IMR-90 (cell line): ENCODE data around the gene FAM76B. TPM values are rescaled to one million over a fixed set of nuclear protein-coding genes. Genes with fewer than 3 reads are reported as not detected.

Experiments used
- ATAC-seq: fragments of 200-7000 bp; cut with Tn5 transposase; 2 replicates; pipeline ENCODE4 v1.9.1; 2020; ENCODE audit warnings: low read depth, mild to moderate bottlenecking, moderate library complexity
- BruUV-seq: library from RNA; stranded (reverse); fragments of 400-500 nt; replicated peaks from 2 replicates; lab custom pipeline; 2021; lab: Mats Ljungman, UMichigan
- CTCF ChIA-PET: fragments of 300-600 bp; formaldehyde crosslinking; extraction: SDS; loops from one replicate; lab custom pipeline; 2021; ENCODE audit warnings: antibody characterized with exemption; lab: Yijun Ruan, JAX
- POLR2A ChIA-PET: fragments of 300-600 bp; sonication (Branson Sonifier 250); formaldehyde crosslinking; loops from one replicate; lab custom pipeline; 2022; ENCODE audit warnings: antibody characterized with exemption; ENCODE audit not compliant: unreplicated experiment; lab: Charles Lee
- DNase-seq: peaks from one replicate; pipeline ENCODE4 v3.0.0; 2013
- H2AFZ ChIP-seq: replicated peaks from 2 replicates; pipeline ENCODE3; 2013; ENCODE audit warnings: low read length, mild to moderate bottlenecking; ENCODE audit not compliant: poor library complexity
- H2AK5ac ChIP-seq: 2 replicates; pipeline ENCODE4 v1.6.1; 2013; ENCODE audit warnings: low read depth, low read length, inconsistent platforms
- H2AK9ac ChIP-seq: replicated peaks from 2 replicates; pipeline ENCODE3; 2013; ENCODE audit warnings: mild to moderate bottlenecking, low read depth, low read length, moderate library complexity; ENCODE audit not compliant: poor library complexity
- H2BK120ac ChIP-seq: 2 replicates; pipeline ENCODE4 v1.6.1; 2013; ENCODE audit warnings: low read depth, low read length, inconsistent platforms
- H2BK15ac ChIP-seq: 3 replicates; pipeline ENCODE4 v1.6.1; 2013; ENCODE audit warnings: low read depth, low read length, inconsistent platforms
- H2BK20ac ChIP-seq: 2 replicates; pipeline ENCODE4 v1.6.1; 2013; ENCODE audit warnings: low read depth, mild to moderate bottlenecking, inconsistent platforms, low read length, moderate library complexity
- H2BK5ac ChIP-seq: 2 replicates; pipeline ENCODE4 v1.6.1; 2013; ENCODE audit warnings: mild to moderate bottlenecking, low read depth, low read length, inconsistent platforms; ENCODE audit not compliant: poor library complexity, severe bottlenecking
- H3K14ac ChIP-seq: replicated peaks from 2 replicates; pipeline ENCODE4 v1.6.1; 2013; ENCODE audit warnings: low read depth, low read length, inconsistent platforms
- H3K18ac ChIP-seq: 2 replicates; pipeline ENCODE4 v1.6.1; 2013; ENCODE audit warnings: low read depth, low read length, control low read depth
- H3K23ac ChIP-seq: 2 replicates; pipeline ENCODE4 v1.6.1; 2013; ENCODE audit warnings: low read depth, low read length, inconsistent platforms
- H3K27ac ChIP-seq: 2 replicates; pipeline ENCODE4 v1.5.1; 2013; ENCODE audit warnings: mild to moderate bottlenecking, control low read depth, low read length; ENCODE audit not compliant: insufficient read depth
- H3K27me3 ChIP-seq: 2 replicates; pipeline ENCODE4 v1.6.1; 2013; ENCODE audit warnings: low read length; ENCODE audit not compliant: control insufficient read depth, insufficient read depth
- H3K36me3 ChIP-seq: 2 replicates; pipeline ENCODE4 v1.6.1; 2013; ENCODE audit warnings: low read length, mixed read lengths; ENCODE audit not compliant: control insufficient read depth, insufficient read depth
- H3K4ac ChIP-seq: 2 replicates; pipeline ENCODE4 v1.6.1; 2013; ENCODE audit warnings: low read depth, low read length, inconsistent platforms
- H3K4me1 ChIP-seq: 2 replicates; pipeline ENCODE4 v1.6.1; 2013; ENCODE audit warnings: low read length, mixed read lengths; ENCODE audit not compliant: control insufficient read depth, insufficient read depth
- H3K4me2 ChIP-seq: 2 replicates; pipeline ENCODE4 v1.6.1; 2013; ENCODE audit warnings: low read depth, mild to moderate bottlenecking, control low read depth, low read length, moderate library complexity
- H3K4me3 ChIP-seq: 2 replicates; pipeline ENCODE4 v1.5.1; 2013; ENCODE audit warnings: low read depth, mild to moderate bottlenecking, control low read depth, low read length, moderate library complexity; ENCODE audit not compliant: insufficient read depth
- H3K56ac ChIP-seq: 2 replicates; pipeline ENCODE4 v1.6.1; 2013; ENCODE audit warnings: low read length, inconsistent platforms; ENCODE audit not compliant: insufficient read depth; ENCODE audit errors: extremely low read depth
- H3K79me1 ChIP-seq, 2 experiments: 2 replicates each; pipeline ENCODE4 v1.6.1; 2013; ENCODE audit warnings: low read length in 2 of 2, inconsistent platforms in 1 of 2, low read depth in 1 of 2
- H3K9ac ChIP-seq: 2 replicates; pipeline ENCODE4 v1.6.1; 2013; ENCODE audit warnings: low read depth, low read length, control low read depth
- H3K9me1 ChIP-seq: 2 replicates; pipeline ENCODE4 v1.6.1; 2013; ENCODE audit warnings: low read length, inconsistent platforms; ENCODE audit not compliant: insufficient read depth
- H3K9me3 ChIP-seq: 2 replicates; pipeline ENCODE4 v1.6.1; 2013; ENCODE audit warnings: low read length; ENCODE audit not compliant: control insufficient read depth, insufficient read depth
- H4K20me1 ChIP-seq: 2 replicates; pipeline ENCODE4 v1.6.1; 2013; ENCODE audit warnings: low read length, inconsistent platforms; ENCODE audit not compliant: insufficient read depth
- H4K5ac ChIP-seq: 2 replicates; pipeline ENCODE4 v1.6.1; 2013; ENCODE audit warnings: mild to moderate bottlenecking, low read depth, low read length, control low read depth
- H4K8ac ChIP-seq, 2 experiments: 2 replicates each; pipeline ENCODE4 v1.6.1; 2013; ENCODE audit warnings: low read depth in 2 of 2, low read length in 2 of 2, control low read depth in 1 of 2, inconsistent platforms in 1 of 2
- H4K91ac ChIP-seq: 2 replicates; pipeline ENCODE4 v1.6.1; 2013; ENCODE audit warnings: low read depth, low read length, inconsistent platforms; ENCODE audit not compliant: insufficient read depth
- CEBPB ChIP-seq: IDR thresholded peaks from 2 replicates; pipeline ENCODE4 v1.6.1; 2012; ENCODE audit warnings: low read depth, low read length, improper control_type of control experiment
- CTCF ChIP-seq: conservative IDR thresholded peaks from 2 replicates; pipeline ENCODE4 v1.5.1; 2012; ENCODE audit warnings: mild to moderate bottlenecking, low read depth, low read length, improper control_type of control experiment
- MAFK ChIP-seq: IDR thresholded peaks from 2 replicates; pipeline ENCODE4 v1.6.1; 2012; ENCODE audit warnings: low read depth, low read length, improper control_type of control experiment
- MAZ ChIP-seq: IDR thresholded peaks from 2 replicates; pipeline ENCODE4 v1.6.1; 2012; ENCODE audit warnings: low read depth, mild to moderate bottlenecking, low read length, improper control_type of control experiment, moderate library complexity, borderline replicate concordance
- RAD21 ChIP-seq: IDR thresholded peaks from 2 replicates; pipeline ENCODE4 v1.6.1; 2012; ENCODE audit warnings: low read length, improper control_type of control experiment
- RCOR1 ChIP-seq: IDR thresholded peaks from 2 replicates; pipeline ENCODE4 v1.6.1; 2012; ENCODE audit warnings: mild to moderate bottlenecking, low read length, improper control_type of control experiment; ENCODE audit not compliant: insufficient replicate concordance
- RFX5 ChIP-seq: IDR thresholded peaks from 2 replicates; pipeline ENCODE4 v1.8.0; 2012; ENCODE audit warnings: low read depth, mild to moderate bottlenecking, low read length, moderate library complexity
- SMC3 ChIP-seq: fragments of 150-350 bp; IDR thresholded peaks from 2 replicates; pipeline ENCODE4 v1.6.1; 2016; ENCODE audit warnings: low read depth, mild to moderate bottlenecking, antibody characterized with exemption, low read length, moderate library complexity
- WGBS, 2 experiments: methylation state at CpG; one replicate each; pipeline versions ENCODE4 v1.1.5 to v1.1.7; 2013; ENCODE audit warnings: missing lambda C conversion rate in 2 of 2; ENCODE audit not compliant: insufficient read length in 1 of 2; ENCODE audit errors: extremely low coverage in 2 of 2; 5-methylcytosine and 5-hydroxymethylcytosine counted together
- dilution Hi-C: fragments of 300-500 bp; cut with HindIII; formaldehyde crosslinking; loops from one replicate; pipeline ENCODE4 v1.14.3; 2018; ENCODE audit warnings: low sequenced_read_pairs; ENCODE audit not compliant: unreplicated experiment
- in situ Hi-C: fragments of 300-500 bp; cut with MboI; formaldehyde crosslinking; loops from 3 replicates; pipeline ENCODE4 v1.14.3; 2019; ENCODE audit warnings: low sequenced_read_pairs, inconsistent platforms, mixed read lengths
- intact Hi-C: fragments of 100-400 bp; cut with micrococcal nuclease; formaldehyde crosslinking; loops from 2 replicates; pipeline ENCODE4 v1.10.0; 2022
- polyA plus RNA-seq, 3 experiments: library from polyadenylated mRNA; depleted of rRNA; stranded (reverse); fragments of >200 nt; gene quantifications; 2 replicates each; pipeline ENCODE4 v1.2.3, GENCODE V29; 2012; ENCODE audit warnings: low replicate concordance in 1 of 3
- total RNA-seq: library from RNA; depleted of rRNA; stranded (reverse); fragments of >200 nt; gene quantifications from 2 replicates; pipeline ENCODE4 v1.2.3, GENCODE V29; 2012
- TF ChIP-seq, protein P1 (sequence below): fragments of 150-350 bp; IDR thresholded peaks from 2 replicates; pipeline ENCODE4 v1.6.1; 2016; ENCODE audit warnings: low read depth, mild to moderate bottlenecking, low read length, moderate library complexity, borderline replicate concordance

FAM76B gene
- total and polyA plus RNA-seq, 2 of the 4 experiments (the other 2 are of a cell fraction) = 12.7 to 14.3 TPM

GRCh38 chr11:95805869-95806268 lies 16.3 kb upstream of the FAM76B start:
- Histone ChIP-seq H3K4ac (no peak overlapping the region), H4K8ac (no peak overlapping the region), H2AFZ (no peak overlapping the region), H3K14ac (no peak overlapping the region), H3K4me3 (no peak overlapping the region), H2BK15ac (no peak overlapping the region), H4K5ac (no peak overlapping the region), H3K79me1 (0 out of 4 replicates have a peak, but pooled peaks cover 0 to 3% of the 10 kb centered on the region in 2 experiments), H3K36me3 (peaks cover 12% of the 10 kb centered on the region), H3K4me1 (no peaks in the 10 kb centered on the region), H3K9ac (no peak overlapping the region), H3K27me3 (no peaks in the 10 kb centered on the region), H2AK5ac (no peak overlapping the region), H3K9me3 (no peaks in the 10 kb centered on the region), H3K4me2 (no peak overlapping the region), H2BK120ac (no peak overlapping the region), H4K20me1 (no peaks in the 10 kb centered on the region), H3K27ac (no peak overlapping the region), H2BK5ac (no peak overlapping the region), H3K23ac (no peak overlapping the region), H4K91ac (no peak overlapping the region), H2BK20ac (no peak overlapping the region), H2AK9ac (no peak overlapping the region), H3K56ac (no peak overlapping the region), H3K18ac (no peak overlapping the region), H3K9me1 (no peaks in the 10 kb centered on the region)
- in situ Hi-C loops (no loop called here), intact Hi-C loops (no loop called here), dilution Hi-C loops (no loop called here)
- WGBS, 2 experiments = 100% methylated on average over 1 of the region's 2 CpGs; no CpG with 5 or more reads in 1 of the 2 experiments
- ChIA-PET POLR2A (no interaction called here), CTCF (no interaction called here)
- no peak for DNase-seq
- no peak for TF ChIP-seq MAZ
- TF ChIP-seq RCOR1 = no peak
- TF ChIP-seq CEBPB = no peak
- no peak for TF ChIP-seq CTCF
- no peak for TF ChIP-seq SMC3
- TF ChIP-seq RFX5 = no peak
- TF ChIP-seq, protein P1, sequence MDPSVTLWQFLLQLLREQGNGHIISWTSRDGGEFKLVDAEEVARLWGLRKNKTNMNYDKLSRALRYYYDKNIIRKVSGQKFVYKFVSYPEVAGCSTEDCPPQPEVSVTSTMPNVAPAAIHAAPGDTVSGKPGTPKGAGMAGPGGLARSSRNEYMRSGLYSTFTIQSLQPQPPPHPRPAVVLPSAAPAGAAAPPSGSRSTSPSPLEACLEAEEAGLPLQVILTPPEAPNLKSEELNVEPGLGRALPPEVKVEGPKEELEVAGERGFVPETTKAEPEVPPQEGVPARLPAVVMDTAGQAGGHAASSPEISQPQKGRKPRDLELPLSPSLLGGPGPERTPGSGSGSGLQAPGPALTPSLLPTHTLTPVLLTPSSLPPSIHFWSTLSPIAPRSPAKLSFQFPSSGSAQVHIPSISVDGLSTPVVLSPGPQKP = no peak
- TF ChIP-seq MAFK = no peak
- TF ChIP-seq RAD21 = no peak
- no TSS peak for BruUV-seq
- ATAC-seq = no peak
